22Rv1 (cell line): Measurements from ENCODE around the gene AGAP5.

Experiments
- H3K27ac ChIP-seq: fragments of 450-650 bp; 2 replicates; pipeline ENCODE4 v1.5.1; 2017
- ZFX ChIP-seq: fragments of 450-650 bp; IDR thresholded peaks from 2 replicates; pipeline ENCODE4 v1.6.1; 2017; ENCODE audit warnings: antibody characterized with exemption, borderline replicate concordance
- TF ChIP-seq, protein P1 (sequence below): fragments of 450-650 bp; IDR thresholded peaks from 2 replicates; pipeline ENCODE4 v1.5.1; 2017; ENCODE audit warnings: mild to moderate bottlenecking

AGAP5 gene

DNA sequence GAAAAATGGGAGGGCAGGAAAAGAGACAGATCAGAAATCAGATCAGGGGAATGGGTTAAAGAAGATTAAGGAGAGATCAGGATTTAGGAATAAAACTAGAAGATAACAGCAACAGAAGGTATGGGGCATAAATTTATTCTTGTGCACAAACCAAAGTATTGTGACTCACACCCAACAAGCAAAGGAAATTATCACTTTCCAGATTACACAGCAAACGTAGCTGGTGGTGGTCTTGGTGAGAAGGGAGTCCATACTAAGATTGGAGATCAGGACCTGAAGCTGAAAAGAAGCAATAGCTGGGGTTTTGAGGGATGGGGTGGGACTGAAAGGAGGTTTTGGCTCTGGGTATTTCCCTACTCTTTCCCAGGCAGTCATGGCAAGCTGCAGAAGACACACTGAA is 53.1 kb downstream of the AGAP5 start:
- H3K27ac ChIP-seq: no peak overlapping the region
- TF ChIP-seq ZFX: no peak
- TF ChIP-seq, protein P1, sequence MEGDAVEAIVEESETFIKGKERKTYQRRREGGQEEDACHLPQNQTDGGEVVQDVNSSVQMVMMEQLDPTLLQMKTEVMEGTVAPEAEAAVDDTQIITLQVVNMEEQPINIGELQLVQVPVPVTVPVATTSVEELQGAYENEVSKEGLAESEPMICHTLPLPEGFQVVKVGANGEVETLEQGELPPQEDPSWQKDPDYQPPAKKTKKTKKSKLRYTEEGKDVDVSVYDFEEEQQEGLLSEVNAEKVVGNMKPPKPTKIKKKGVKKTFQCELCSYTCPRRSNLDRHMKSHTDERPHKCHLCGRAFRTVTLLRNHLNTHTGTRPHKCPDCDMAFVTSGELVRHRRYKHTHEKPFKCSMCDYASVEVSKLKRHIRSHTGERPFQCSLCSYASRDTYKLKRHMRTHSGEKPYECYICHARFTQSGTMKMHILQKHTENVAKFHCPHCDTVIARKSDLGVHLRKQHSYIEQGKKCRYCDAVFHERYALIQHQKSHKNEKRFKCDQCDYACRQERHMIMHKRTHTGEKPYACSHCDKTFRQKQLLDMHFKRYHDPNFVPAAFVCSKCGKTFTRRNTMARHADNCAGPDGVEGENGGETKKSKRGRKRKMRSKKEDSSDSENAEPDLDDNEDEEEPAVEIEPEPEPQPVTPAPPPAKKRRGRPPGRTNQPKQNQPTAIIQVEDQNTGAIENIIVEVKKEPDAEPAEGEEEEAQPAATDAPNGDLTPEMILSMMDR: no peak

DNA sequence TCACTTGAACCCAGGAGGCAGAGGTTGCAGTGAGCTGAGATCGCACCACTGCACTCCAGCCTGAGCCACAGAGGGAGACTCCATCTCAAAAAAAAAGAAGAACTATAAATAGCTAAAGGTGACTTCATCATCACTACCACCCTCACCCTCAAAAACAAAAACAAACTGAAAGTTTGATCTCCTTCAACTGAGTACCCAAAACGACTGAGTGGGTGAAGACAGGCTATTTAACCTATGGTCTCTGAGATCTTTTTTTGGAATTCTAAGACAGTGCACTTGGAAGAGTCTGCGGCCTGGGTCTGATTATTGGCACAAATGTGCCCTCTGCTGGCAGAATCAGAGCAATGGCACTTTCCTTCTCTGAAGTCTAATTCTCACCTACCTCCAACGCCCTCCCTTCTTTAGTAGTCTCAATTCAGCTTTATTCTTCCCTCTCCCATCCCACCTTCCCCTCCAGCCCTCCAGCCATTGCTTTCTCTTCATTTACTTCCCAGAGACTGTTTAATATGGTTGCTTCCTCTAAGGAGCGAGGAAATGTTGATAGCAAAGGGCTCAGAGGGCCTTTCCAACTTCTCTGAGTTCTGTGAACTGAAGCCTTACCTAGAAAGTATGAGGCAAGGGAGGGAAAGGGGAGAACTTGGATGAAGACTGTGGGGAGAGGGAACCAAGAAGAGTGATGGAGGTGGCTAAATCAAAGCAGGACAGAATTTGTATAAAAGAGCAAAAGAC is 53.7 kb downstream of the AGAP5 start:
- no peak for TF ChIP-seq ZFX
- TF ChIP-seq, protein P1: peak; percentile 83
- peak overlapping the region; percentile 13; the same call in 1 of the 2 replicates for H3K27ac ChIP-seq

- TF ChIP-seq, protein P1: no peak
- TF ChIP-seq ZFX: no peak
These were observed 54.5 kb downstream of the AGAP5 start for GRCh38 chr10:73643362-73643761.

DNA sequence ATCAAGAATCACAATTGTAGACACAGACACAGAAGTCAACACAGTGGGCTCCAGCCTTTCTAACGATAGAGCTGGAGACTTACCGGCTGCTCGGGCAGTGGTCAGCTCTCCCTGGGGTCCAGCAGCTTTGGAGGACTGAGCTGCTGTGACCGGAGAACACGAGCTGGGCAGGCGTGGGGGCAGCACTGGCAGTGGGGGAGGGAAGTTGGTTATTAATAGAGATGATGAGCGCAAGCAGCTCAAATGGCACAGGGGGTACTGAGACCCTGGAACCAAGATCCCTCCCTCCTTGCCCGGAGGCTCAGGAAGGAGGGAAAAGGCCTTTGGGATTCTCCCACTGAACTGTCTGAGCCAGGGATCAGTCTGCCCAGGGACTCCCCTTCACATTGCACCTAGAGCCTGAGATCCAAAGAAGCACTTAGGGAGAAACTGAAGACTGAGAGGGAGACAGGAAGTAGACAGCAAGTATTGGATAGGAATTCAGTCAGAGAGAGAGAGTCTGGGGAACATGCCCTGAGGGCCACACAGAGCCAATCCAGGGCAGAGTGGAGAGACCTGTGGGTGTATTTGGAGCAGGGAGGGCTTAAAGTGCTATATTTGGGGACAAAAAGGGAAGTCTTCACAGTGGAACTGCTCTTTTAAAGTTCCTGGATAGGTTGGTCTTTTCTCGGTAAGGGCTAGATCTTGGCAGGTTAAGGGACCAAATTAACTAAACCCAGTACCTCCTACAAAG is 56.4 kb downstream of the AGAP5 start, which contains the start of gene MYOZ1:
TSS of gene MYOZ1 (minus strand) at position 147 of the 733 bp plus-strand sequence. CDS start 1,457 bp downstream, outside the sequence.
- TF ChIP-seq ZFX: no peak
- TF ChIP-seq, protein P1: no peak
- H3K27ac ChIP-seq: no peak within 1 kb of the TSS

More at GRCh38 chr10:73643362-73643761, 54.5 kb downstream of the AGAP5 start:
- peak overlapping the region; percentile 13; the same call in 1 of the 2 replicates for H3K27ac ChIP-seq

- TF ChIP-seq ZFX: no peak
- TF ChIP-seq, protein P1: no peak
- H3K27ac ChIP-seq: no peak overlapping the region
These were observed 58.6 kb downstream of the AGAP5 start for GRCh38 chr10:73639286-73639685.

DNA sequence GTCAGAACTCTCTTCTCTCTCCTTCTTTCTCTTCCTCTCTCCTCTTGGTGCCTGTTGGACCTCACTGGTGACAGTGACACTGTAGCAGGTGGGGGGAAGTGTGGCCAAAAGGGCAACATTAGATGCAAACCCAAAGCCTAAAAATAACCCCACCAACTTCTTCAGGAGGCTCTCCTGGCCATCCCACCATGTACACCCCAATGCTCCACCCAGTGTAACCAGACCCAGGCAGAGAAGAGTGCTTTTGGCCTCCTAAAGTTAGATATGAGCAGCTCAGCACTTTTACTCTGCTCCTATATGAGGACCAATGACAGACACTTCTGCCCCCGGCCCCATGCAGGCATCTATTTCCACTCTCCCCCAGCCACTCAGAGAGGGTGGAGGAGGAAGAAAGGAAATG is 62.1 kb downstream of the AGAP5 start:
- TF ChIP-seq, protein P1: no peak
- no peak for TF ChIP-seq ZFX

GRCh38 chr10:73634421-73634820 is 63.5 kb downstream of the AGAP5 start:
- TF ChIP-seq, protein P1: no peak
- TF ChIP-seq ZFX: no peak
- H3K27ac ChIP-seq: no peak overlapping the region

More for the DNA sequence above, 62.1 kb downstream of the AGAP5 start:
- no peak overlapping the region for H3K27ac ChIP-seq
